ENCODE results near the gene TXNDC9.
"Not testable (repeated sequence)": the region's sequence is repeated elsewhere in the genome, so short reads cannot be mapped to it uniquely, and the experiment has no call there.

Gene TXNDC9

DNA sequence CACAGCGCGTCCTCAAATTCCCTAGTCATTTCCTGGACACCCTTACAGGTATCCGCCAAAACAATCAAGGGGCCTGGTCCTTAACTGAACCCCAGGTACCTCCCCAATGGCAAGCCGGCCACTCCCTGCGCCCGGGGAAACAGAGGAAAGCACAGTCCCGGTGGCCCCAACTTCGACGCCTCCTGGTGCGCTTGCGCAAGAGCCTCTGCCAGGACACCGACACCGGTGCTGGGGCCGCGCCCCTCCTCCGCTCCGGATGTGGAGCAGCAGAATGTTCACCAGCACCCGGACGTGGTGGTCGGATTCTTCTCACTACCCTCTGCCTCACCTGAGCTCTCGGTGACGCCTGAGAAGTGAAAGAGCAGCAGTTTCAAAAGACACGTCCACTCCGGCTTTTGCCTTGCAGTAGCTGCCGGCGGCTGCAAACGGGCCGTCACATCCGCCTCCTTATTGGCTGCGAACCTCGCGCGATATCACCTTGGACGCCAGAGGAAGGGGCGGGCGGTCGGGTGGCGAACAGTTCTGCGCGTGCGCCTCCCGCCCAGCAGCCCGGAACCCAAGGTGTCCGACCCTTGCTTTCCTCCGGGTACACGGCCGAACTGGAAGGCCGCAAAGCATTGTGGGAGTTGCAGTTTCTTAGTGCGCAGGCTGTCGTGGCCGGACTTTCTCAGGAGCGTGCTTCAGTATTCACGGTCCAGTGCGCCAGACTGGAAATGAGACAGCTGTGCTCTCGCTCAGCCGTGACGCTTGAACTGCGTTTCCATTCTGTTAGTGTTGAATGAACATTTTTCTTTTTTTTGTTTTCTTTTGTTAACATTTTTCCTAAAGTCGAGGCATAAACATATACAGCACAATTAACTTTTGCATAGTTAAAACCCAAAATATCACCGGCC lies at the start of gene TXNDC9:
Gene TXNDC9 (minus strand): TSS at position 423 of the 893 bp plus-strand sequence. CDS start 3,123 bp downstream, outside the sequence.
- peak; percentile 93 to 96 for DNase-seq (ENCODE audit: low read depth in 2 of 2)

DNA sequence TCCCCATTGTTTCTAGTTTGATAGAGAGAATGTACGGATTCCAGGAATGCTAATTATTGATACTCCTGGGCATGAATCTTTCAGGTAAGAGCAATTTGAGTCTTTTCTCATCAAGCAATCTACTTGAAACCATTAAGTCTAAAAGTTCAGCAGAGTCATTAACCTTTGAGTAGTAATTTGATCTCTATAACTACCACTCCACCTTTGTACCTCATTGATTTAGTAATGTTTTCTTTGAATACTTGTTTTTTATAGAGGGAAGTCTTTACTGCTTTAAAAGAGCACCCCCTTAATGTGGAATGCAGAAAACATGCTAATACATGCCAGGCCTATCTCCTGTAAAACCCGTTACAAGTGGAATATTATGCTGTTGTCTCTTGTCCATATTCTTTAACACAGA lies 46.0 kb upstream of the TXNDC9 start:
- DNase-seq (ENCODE audit: low read depth in 2 of 2), result no peak

DNA sequence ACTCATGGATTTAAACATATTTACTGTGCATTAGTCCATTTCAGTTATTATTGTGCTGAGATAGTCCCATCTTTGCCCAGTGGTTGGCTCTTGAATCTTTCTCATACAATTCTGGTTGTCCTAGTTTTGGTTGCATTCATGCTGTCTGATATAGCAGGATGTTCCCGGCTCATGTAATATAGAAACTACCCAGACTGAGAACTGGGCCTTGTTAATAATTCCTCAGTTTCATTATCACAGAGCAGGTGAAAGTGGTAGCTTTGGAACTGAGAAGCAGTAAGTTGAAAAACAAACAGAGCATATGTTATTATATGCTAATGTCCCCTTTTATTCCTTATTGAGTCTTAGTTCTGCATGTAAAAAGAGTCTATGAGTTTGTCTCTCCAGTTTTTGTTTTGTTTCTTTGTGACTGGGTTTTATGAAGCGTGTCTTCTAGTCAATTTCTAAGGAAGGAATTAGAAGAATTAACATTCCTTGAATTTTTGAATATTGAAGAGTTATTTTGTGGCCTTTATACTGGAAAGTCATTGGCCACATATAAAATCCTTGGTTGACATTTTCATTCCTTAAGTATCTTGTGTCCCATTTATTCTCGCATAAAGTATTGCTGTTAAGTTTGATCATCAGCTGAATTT lies 44.4 kb upstream of the TXNDC9 start:
- no peak for DNase-seq (ENCODE audit: low read depth in 2 of 2)

GRCh38 chr2:99377879-99378278 lies 41.7 kb upstream of the TXNDC9 start:
- DNase-seq (ENCODE audit: low read depth in 2 of 2), result no peak

- DNase-seq (ENCODE audit: low read depth in 2 of 2), result no peak
Measured at GRCh38 chr2:99376254-99376864, 40.2 kb upstream of the TXNDC9 start.

- DNase-seq (ENCODE audit: low read depth in 2 of 2), result no peak
Measured at GRCh38 chr2:99374747-99375146, 38.6 kb upstream of the TXNDC9 start.

GRCh38 chr2:99373144-99373543 lies 37.0 kb upstream of the TXNDC9 start:
- DNase-seq (ENCODE audit: low read depth in 2 of 2), result no peak

DNA sequence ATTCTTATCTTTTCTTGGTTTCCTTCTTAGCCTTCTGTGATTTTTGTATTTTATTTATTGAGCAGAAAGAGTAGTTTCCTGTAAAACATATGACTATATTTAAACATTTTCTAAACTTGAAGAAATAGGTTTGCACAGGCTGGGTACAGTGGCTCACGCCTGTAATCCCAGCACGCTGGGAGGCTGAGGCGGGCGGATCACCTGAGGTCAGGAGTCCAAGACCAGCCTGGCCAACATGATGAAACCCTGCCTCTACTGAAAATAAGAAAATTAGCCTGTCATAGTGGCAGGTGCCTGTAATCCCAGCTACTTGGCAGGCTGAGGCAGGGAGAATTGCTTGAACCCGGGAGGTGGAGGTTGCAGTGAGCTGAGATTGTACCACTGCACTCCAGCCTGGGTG lies 32.7 kb upstream of the TXNDC9 start:
- DNase-seq (ENCODE audit: low read depth in 2 of 2), result not testable (repeated sequence)

DNA sequence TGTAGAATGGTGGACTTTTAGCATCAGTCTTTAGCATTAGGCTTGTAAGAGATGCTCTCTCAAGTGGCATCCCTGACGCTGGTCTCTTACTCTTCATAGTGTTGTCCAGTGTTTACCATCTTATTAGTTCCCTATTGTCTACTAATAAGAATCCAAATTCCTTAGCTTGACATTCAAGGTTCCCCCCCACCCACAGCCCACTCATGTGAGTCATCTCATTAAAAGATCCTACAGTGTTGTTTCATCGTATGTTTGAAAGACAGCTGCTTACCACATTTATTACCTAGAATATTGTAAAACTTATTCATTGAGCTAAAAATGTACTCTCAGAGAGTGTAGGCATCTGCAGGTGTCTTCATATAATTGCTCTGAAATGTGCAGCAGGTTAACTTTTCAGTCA lies 29.5 kb upstream of the TXNDC9 start:
- peak in 1 of 2 donors; percentile 2 for DNase-seq (ENCODE audit: low read depth in 2 of 2)

DNA sequence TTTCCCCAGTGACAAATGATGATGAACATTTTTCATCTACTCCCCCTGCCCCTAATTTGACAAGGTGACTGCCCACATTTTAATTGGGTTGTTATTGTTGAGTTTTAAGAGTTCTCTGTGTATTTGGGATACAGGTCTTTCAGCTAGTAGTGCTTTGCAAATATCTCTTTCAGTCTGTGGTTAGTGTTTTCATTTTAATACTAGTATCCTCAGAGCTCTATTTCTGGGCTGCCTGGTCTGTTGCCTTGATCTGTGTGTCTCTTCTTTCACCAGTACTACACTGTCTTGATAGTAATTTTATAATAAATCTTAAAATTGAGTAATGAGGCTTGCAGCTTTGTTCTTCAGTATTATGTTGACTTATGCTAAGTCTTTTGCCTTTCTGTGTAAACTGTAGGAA lies 20.7 kb upstream of the TXNDC9 start:
- no peak for DNase-seq (ENCODE audit: low read depth in 2 of 2)

GRCh38 chr2:99354825-99355224 lies 18.7 kb upstream of the TXNDC9 start:
- DNase-seq (ENCODE audit: low read depth in 2 of 2), result not testable (repeated sequence)

DNA sequence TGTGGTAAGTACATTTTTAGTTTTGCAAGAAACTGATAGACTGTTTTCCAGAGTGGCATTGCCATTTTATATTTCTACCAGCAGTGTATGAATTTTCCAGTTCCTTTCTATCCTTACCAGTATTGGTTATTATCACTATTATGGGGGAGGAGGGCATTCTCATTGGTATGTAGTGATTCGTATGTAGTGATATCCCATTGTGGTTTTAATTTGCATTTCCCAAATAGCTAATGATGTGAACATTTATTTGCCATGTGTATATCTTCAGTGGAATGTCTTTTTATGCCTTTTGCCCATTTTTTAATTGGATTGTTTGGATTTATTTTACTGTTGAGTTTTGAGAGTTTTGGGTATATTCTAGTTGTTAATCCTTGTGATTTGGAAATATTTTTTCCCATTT lies 17.9 kb upstream of the TXNDC9 start:
- no peak for DNase-seq (ENCODE audit: low read depth in 2 of 2)

DNA sequence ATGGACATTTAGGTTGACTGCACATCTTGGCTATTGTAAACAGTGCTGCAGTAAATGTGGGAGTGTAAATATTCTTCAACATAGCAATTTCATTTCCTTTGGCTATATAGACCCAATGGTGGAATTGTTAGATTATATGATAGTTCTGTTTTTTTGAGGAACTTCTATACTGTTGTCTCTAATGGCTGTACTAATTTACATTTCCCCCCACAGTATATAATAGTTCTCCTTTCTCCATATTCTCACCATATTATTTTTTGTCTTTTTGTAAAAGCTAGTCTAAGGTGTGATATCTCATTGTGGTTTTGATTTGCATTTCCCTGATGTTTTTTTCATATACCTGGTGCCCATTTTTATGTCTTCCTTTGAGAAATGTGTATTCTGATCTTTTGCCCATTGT lies 14.1 kb upstream of the TXNDC9 start:
- no peak for DNase-seq (ENCODE audit: low read depth in 2 of 2)

- no peak for DNase-seq (ENCODE audit: low read depth in 2 of 2)
Measured at GRCh38 chr2:99348173-99348572, 12.0 kb upstream of the TXNDC9 start.

- no peak for DNase-seq (ENCODE audit: low read depth in 2 of 2)
Measured at GRCh38 chr2:99346218-99346617, 10.1 kb upstream of the TXNDC9 start.

- not testable (repeated sequence) for DNase-seq (ENCODE audit: low read depth in 2 of 2)
Measured at GRCh38 chr2:99345446-99345845, 9.3 kb upstream of the TXNDC9 start.

- DNase-seq (ENCODE audit: low read depth in 2 of 2), result no peak
Measured at GRCh38 chr2:99342536-99342935, 6.4 kb upstream of the TXNDC9 start.

- DNase-seq (ENCODE audit: low read depth in 2 of 2), result no peak
Measured at GRCh38 chr2:99340669-99341236, 4.6 kb upstream of the TXNDC9 start.

DNA sequence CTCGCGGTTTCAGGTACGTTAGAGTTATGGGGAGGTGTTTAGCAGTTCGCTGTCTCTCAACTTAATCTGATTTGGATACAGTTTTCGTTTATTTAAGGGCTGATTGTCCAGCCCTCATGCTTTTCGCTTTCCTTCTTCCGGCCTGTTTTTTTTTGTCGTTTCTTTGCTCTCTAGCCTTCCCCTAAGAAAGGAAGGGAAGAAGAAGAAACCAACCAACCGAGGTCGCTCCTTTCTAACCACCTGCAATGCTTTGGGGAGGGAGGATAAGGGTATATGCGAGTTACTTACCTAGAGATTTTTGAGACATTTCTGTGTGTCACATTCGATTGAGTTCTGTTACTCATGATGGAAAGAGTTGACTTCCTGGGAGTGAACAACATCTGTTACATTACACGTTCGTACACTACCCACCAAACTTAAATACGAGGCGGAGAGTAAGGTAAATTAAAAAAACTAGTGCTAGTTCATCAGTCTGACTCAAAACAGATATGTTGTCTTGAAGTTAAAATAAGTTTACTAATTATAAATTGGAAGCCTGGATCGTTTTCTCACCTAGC lies 2.0 kb upstream of the TXNDC9 start:
- no peak for DNase-seq (ENCODE audit: low read depth in 2 of 2)

GRCh38 chr2:99337113-99338028 lies 1.2 kb upstream of the TXNDC9 start, which contains the start of gene EIF5B:
Gene EIF5B, plus strand, starts transcription at chr2:99337389. Its CDS starts 166 bp downstream, at chr2:99337555.
- peak; percentile 87 for DNase-seq (ENCODE audit: low read depth in 2 of 2)

DNA sequence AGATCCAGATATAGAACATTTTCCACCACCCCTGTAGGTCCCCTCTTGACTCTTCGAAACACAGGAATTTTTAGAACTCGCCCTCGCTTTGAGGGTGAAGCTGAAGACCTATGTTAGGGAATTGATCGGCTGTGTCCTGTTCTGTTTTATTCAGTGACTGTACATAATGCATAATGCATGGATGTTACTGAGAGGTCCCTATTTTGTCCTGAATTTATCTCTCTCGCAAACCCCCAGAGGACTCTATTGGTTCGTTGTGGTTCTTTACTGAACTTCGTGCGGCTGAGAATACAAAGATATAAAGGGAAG lies 625 bp upstream of the TXNDC9 start:
- no peak for DNase-seq (ENCODE audit: low read depth in 2 of 2)
